Measurements from ENCODE around the gene USP10.
A peak's percentile ranks its signal among the peaks of the same experiment; 100 is the strongest.

The USP10 gene

GRCh38 chr16:84699147-84699711, 571 bp upstream of the USP10 start:
- DNase-seq (ENCODE audit: low spot score) (no peak), FAIRE-seq (no peak)

GRCh38 chr16:84700446-84701300, 873 bp downstream of the USP10 start:
- DNase-seq (ENCODE audit: low spot score) (no peak), FAIRE-seq (no peak)

DNA sequence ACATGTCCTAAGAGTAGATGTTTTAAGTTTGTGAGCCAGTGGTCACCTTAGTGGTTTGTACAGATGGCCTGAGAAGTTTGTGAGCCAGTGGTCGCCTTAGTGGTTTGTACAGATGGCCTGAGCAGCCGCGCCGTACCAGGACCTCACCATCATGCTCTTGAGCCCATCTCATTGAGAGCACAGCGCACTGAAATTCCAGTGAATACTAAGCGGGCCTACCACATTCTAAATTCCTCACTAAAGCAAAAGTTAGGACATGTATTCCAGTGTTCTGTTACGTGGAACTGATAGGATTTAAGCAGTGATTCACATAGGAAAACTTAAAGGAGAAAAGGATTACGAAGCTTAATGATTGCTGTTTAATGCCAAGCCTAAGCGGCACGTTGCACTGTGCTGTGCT, 3.9 kb downstream of the USP10 start:
- FAIRE-seq (no peak), DNase-seq (ENCODE audit: low spot score) (no peak)

GRCh38 chr16:84704253-84704652, 4.5 kb downstream of the USP10 start:
- no peak for FAIRE-seq
- DNase-seq (ENCODE audit: low spot score), result no peak

DNA sequence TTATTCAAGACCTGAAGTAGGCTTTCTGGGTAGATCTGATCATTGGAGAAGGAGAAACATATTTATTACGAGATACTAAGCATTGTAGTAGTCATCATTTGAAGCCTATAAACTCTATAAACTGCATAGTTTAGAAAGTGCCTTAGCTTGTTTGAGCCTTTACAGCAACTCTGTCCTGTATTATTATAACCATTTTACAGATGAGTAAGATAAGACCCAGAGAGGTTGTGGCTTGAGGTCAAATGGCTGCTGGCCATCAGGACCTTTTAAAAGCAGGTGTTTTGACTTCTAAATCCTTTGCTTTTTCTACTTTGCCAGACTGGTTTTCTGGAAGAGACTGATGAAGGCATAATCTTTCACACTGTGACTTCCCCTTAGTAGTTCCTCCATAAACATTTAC, 7.1 kb downstream of the USP10 start:
- DNase-seq (ENCODE audit: low spot score), result no peak
- no peak for FAIRE-seq

DNA sequence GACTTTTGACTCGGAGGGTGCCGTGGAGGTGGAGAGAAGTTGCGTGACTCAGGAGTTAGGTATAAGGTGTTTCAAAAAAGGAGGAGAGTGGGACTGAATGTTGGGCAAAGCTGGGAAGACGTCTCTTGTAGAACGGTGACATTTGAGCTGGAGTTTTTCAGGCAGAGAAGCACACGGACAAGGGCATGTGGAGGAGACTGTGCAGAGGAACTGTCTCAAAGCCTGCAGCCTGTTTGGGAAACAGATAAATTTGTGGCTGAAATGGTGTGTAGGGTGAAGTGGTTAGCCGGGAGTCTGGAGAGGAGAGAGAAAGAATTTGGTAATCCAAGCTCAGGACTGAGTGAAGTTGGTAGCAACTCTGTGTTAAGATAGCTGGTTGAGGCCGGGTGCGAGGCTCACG, 9.8 kb downstream of the USP10 start:
- DNase-seq (ENCODE audit: low spot score) (no peak), FAIRE-seq (no peak)

GRCh38 chr16:84710686-84711085, 10.9 kb downstream of the USP10 start:
- no peak for DNase-seq (ENCODE audit: low spot score)
- no peak for FAIRE-seq

DNA sequence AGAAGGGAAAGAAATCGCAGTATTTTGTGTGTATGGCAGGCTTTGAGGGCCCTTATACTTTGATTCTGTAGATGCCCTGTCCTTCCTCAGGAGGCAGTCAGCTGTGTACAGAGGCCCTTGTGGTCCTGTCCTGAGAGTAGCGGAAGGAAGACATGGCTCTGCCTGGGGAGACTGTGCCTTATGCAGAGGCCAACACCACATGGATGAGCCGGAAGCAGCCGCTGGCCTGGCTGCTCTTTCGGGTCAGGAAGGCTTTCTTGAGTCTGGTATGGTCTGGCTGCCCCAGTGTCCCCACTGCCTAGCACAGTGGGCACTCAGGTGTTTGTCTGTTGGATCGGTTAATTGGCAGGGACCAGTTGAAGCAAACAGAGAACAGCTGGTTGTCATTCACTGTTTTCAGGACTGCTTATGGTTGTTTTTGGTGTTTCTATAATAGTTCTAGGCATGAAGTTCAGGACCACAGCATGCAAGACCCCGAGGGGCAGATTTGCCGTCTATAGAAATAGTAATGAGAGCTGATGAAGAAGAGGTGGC, 12.4 kb downstream of the USP10 start:
- FAIRE-seq, result no peak
- DNase-seq (ENCODE audit: low spot score), result no peak

GRCh38 chr16:84712801-84713775, 13.3 kb downstream of the USP10 start:
- FAIRE-seq (no peak), DNase-seq (ENCODE audit: low spot score) (no peak)

- no peak for FAIRE-seq
- DNase-seq (ENCODE audit: low spot score), result no peak
Measured at GRCh38 chr16:84714028-84714427, 14.2 kb downstream of the USP10 start.

GRCh38 chr16:84715424-84715823, 15.6 kb downstream of the USP10 start:
- DNase-seq (ENCODE audit: low spot score), result no peak
- FAIRE-seq, result no peak

DNA sequence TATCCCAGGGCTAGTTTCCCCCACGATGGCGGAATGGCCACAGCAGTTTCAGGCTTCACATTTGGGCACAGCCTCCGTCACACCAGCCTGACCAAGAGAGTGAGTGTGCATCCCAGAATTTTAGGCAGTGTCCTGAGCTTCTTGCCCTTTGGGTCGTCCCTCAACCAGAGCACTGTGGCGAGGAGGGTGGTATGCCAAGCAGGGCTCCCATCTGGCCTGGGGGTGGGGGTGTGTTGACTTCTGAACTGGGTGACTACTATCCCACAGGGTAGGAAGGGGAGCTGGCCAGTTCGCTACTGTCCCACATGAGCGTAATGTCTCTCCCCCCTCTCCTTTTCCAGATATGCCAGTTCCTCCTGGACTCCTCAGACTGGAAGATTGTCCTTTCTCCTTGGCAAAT, 16.1 kb downstream of the USP10 start:
- no peak for DNase-seq (ENCODE audit: low spot score)
- no peak for FAIRE-seq

DNA sequence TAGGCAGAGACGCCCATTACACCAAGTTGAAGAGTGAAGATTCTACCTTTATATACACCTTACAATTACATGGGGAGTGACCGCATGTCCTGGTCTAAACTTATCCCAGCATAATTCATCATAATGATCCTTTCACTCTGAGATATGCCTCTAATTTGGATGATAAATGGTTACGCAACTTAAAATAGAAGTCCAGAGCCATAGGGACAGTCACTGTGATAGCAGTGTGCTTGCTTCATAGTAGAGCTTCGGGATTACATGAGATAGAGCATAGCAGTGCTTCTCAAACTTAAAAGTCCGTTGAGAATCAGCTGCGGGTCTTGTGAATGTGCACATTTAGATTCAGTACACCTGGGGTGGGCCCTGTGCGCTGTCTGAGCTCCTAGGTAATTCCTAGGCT, 16.9 kb downstream of the USP10 start:
- FAIRE-seq (no peak), DNase-seq (ENCODE audit: low spot score) (no peak)

DNA sequence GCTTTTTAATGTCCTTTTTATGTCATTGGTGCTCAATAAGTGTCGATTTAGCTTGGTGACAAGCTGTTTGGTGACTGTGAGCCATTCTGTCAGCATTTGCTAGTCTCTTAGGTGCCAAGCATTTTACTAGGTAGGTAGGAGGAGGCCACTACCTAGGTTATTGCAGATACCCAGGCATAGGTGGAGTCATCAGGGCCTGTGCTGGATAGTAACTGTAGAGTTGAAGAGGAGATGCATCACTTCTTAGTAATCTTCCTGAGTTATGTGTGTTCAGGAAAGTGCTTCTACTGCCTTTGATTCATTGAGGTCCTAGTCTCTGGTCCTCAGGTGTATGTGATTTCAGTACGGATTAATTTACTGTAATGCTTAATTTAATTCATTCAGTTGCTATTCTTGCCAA, 17.7 kb downstream of the USP10 start:
- DNase-seq (ENCODE audit: low spot score), result no peak
- no peak for FAIRE-seq

GRCh38 chr16:84720177-84720579, 20.4 kb downstream of the USP10 start:
- DNase-seq (ENCODE audit: low spot score) (no peak), FAIRE-seq (no peak)

DNA sequence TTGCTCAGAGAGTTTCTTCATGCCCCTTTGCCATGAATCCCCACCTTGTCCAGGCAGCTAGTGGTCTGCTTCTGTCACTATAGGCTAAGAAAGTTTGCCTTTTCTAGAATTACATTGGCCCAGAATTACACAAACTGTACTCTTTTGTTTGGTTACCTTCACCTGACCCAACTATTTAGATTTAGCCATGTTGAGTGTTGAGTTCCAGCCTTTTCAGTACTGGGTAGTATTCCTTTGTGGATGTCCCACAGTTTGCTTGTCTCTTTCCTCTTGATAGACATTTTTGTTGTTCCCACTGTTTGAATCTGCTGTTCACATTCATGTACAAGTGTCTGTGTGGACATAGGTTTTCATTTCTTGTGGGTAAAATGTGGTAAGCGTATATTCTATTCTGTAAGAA, 22.3 kb downstream of the USP10 start:
- FAIRE-seq (no peak), DNase-seq (ENCODE audit: low spot score) (no peak)

DNA sequence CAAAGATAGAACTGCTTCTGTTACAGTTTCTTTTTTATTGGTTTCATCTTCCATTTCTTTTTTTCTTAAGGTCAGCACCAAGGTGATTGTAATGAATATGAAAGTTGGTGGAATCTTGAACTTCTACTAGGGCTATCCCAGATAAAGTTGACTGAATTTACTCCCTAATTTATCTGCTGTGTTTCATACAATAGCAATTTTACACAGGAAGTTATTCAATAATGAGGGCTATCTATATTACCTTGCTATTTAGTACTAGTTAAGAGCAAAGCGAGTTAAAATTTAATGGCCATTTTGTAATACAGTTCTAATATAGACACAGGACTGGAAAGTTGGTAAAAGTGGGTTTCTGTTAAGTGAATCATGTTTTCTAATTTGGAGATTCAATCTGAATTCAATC, 24.1 kb downstream of the USP10 start:
- FAIRE-seq, result no peak
- DNase-seq (ENCODE audit: low spot score), result no peak

GRCh38 chr16:84724606-84725309, 25.0 kb downstream of the USP10 start:
- FAIRE-seq, result no peak
- no peak for DNase-seq (ENCODE audit: low spot score)

GRCh38 chr16:84725481-84726078, 25.8 kb downstream of the USP10 start:
- DNase-seq (ENCODE audit: low spot score) (no peak), FAIRE-seq (no peak)

DNA sequence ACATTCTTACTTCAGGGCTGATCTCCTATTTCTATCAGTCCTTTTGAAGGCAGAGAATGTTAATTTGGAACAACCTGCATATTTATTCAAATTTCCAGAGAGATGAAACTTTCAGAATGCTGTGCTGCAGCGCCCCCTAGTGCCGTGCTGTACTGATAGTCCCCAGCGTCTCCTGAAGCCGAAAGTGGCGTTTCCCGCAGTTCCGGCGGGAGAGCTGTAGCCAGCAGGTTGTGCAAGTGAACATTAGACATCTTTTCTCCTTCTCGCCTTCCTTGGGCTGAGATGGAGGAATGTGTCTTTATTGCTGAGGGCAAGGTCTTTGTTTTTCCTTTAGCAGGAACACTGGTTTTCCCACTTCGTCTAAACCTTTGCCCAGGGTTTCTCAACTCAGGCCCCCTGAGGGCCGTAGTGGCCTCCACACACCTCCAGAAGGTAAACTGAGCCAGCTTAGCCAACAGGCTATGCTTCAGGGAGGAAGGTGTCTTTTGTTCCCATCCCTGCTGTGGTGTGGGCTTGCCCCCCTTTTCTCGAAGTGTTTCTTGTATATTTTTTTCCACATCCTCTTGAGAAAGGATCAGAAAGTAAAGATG, 26.4 kb downstream of the USP10 start:
- FAIRE-seq (no peak), DNase-seq (ENCODE audit: low spot score) (peak; percentile 76)
